WTC11 (cell line): ENCODE measurements around the gene CHRNG. TPM values are rescaled to one million over a fixed set of nuclear protein-coding genes. Genes with fewer than 3 reads are reported as not detected.

ENCODE experiments used
- ATAC-seq: fragments of 200-7000 bp; cut with Tn5 transposase; 2 replicates; pipeline ENCODE4 v1.10.0; 2021; ENCODE audit warnings: mild to moderate bottlenecking, moderate library complexity
- CTCF ChIA-PET: fragments of 300-600 bp; sonication (Branson Sonifier 250); formaldehyde crosslinking; loops from one replicate; lab custom pipeline; 2021; ENCODE audit warnings: antibody characterized with exemption; lab: Charles Lee
- POLR2A ChIA-PET: fragments of 350-600 bp; sonication (Branson Sonifier 250); formaldehyde crosslinking; loops from one replicate; lab custom pipeline; 2021; ENCODE audit warnings: antibody characterized with exemption; lab: Charles Lee
- DNase-seq: peaks from one replicate; pipeline ENCODE4 v3.0.0; 2021; ENCODE audit warnings: low spot score
- H3K27ac Mint-ChIP-seq: 2 replicates; pipeline ENCODE4 v1.8.0; 2021; ENCODE audit warnings: mixed read lengths
- H3K27me3 Mint-ChIP-seq: 2 replicates; pipeline ENCODE4 v1.8.0; 2021; ENCODE audit warnings: low read depth, mild to moderate bottlenecking, moderate library complexity, mixed read lengths
- H3K36me3 Mint-ChIP-seq: 2 replicates; pipeline ENCODE4 v1.8.0; 2021; ENCODE audit warnings: mixed read lengths
- H3K4me1 Mint-ChIP-seq: 2 replicates; pipeline ENCODE4 v1.8.0; 2022; ENCODE audit warnings: mixed read lengths
- H3K4me3 Mint-ChIP-seq: 2 replicates; pipeline ENCODE4 v1.8.0; 2021; ENCODE audit warnings: mild to moderate bottlenecking, moderate library complexity, mixed read lengths
- H3K9me3 Mint-ChIP-seq: 2 replicates; pipeline ENCODE4 v1.8.0; 2021; ENCODE audit warnings: mixed read lengths
- ATF1 ChIP-seq: sonication (generic); formaldehyde crosslinking; IDR thresholded peaks from 2 replicates; pipeline ENCODE4 v1.8.1; 2023; ENCODE audit warnings: mild to moderate bottlenecking, moderate library complexity, missing genetic modification reagents
- ELF4 ChIP-seq: sonication (generic); formaldehyde crosslinking; IDR thresholded peaks from 2 replicates; pipeline ENCODE4 v1.8.1; 2022; ENCODE audit warnings: low read depth, mild to moderate bottlenecking, moderate library complexity, missing genetic modification reagents
- GTF2I ChIP-seq: fragments of 250-450 bp; sonication (Bioruptor Pico); conservative IDR thresholded peaks from 2 replicates; pipeline ENCODE4 v1.4.0; 2021; ENCODE audit warnings: mild to moderate bottlenecking
- JAZF1 ChIP-seq: fragments of 250-450 bp; sonication (Bioruptor Pico); IDR thresholded peaks from 2 replicates; pipeline ENCODE4 v1.9.0; 2021; ENCODE audit warnings: moderate library complexity, mild to moderate bottlenecking, inconsistent platforms
- JUN ChIP-seq: sonication (generic); formaldehyde crosslinking; IDR thresholded peaks from 2 replicates; pipeline ENCODE4 v1.8.0; 2023; ENCODE audit warnings: mild to moderate bottlenecking, missing genetic modification reagents
- NR1H2 ChIP-seq: sonication (generic); formaldehyde crosslinking; IDR thresholded peaks from 2 replicates; pipeline ENCODE4 v1.9.0; 2021; ENCODE audit warnings: mild to moderate bottlenecking, moderate library complexity, missing genetic modification reagents
- NR3C1 ChIP-seq: sonication (generic); formaldehyde crosslinking; conservative IDR thresholded peaks from 2 replicates; pipeline ENCODE4 v1.8.1; 2023; ENCODE audit warnings: low read depth, mild to moderate bottlenecking, missing genetic modification reagents
- OVOL2 ChIP-seq: fragments of 250-450 bp; sonication (Bioruptor Pico); IDR thresholded peaks from 2 replicates; pipeline ENCODE4 v1.9.0; 2021; ENCODE audit warnings: mild to moderate bottlenecking, borderline replicate concordance
- SMAD4 ChIP-seq: sonication (generic); formaldehyde crosslinking; IDR thresholded peaks from 2 replicates; pipeline ENCODE4 v1.8.0; 2022; ENCODE audit warnings: mild to moderate bottlenecking, missing genetic modification reagents
- USF2 ChIP-seq: sonication (generic); formaldehyde crosslinking; IDR thresholded peaks from 2 replicates; pipeline ENCODE4 v1.8.1; 2023; ENCODE audit warnings: mild to moderate bottlenecking, missing genetic modification reagents, moderate library complexity
- ZNF263 ChIP-seq: sonication (generic); formaldehyde crosslinking; IDR thresholded peaks from 2 replicates; pipeline ENCODE4 v1.8.1; 2022; ENCODE audit warnings: low read depth, mild to moderate bottlenecking, moderate library complexity, missing genetic modification reagents
- ZNF423 ChIP-seq: fragments of 250-450 bp; sonication (Bioruptor Pico); IDR thresholded peaks from 2 replicates; pipeline ENCODE4 v2.1.2; 2022; ENCODE audit warnings: mild to moderate bottlenecking, moderate library complexity
- total RNA-seq: library from RNA; stranded (reverse); gene quantifications from 3 replicates; pipeline ENCODE4 v1.2.3, GENCODE V29; 2021
- TF ChIP-seq, protein P1 (sequence below): sonication (generic); formaldehyde crosslinking; conservative IDR thresholded peaks from 2 replicates; pipeline ENCODE4 v1.8.1; 2022; ENCODE audit warnings: mild to moderate bottlenecking, missing genetic modification reagents
- TF ChIP-seq, protein P2 (sequence below): sonication (generic); formaldehyde crosslinking; IDR thresholded peaks from 2 replicates; pipeline ENCODE4 v1.8.1; 2023; ENCODE audit warnings: mild to moderate bottlenecking, missing genetic modification reagents
- TF ChIP-seq, protein P3 (sequence below): fragments of 250-450 bp; sonication (Bioruptor Pico); conservative IDR thresholded peaks from 2 replicates; pipeline ENCODE4 v1.9.0; 2021; ENCODE audit warnings: mild to moderate bottlenecking

The CHRNG gene
- total RNA-seq, 1 experiment from 2014 or later = 0.20 TPM

DNA sequence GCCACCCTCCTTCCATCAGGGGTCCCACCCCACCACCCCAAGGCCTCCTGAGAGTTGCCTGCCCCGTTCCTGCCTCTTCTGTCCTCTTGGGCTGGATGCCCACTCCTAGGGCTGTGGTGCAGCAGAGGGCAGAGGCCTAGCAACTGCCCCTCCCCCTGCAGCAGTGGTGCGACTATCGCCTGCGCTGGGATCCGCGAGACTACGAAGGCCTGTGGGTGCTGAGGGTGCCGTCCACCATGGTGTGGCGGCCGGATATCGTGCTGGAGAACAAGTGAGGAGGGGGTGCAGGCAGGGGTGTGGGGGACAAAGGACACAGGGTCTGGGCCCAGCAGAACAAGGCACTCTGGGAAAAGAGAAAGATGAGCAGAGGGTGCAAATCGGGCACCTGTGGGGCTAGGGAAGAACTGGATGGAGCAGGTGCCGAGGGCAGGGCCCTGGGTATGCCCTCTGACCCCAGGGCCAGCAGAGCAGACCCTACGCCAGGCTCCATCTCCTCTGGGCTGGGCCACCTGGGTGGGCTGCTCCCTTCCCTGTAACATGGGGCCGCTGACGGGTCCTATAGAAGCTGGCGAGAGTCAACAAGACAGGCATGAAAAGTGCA, 1.0 kb downstream of the CHRNG start (continued):
- no peak for TF ChIP-seq JUN
- no peak for TF ChIP-seq SMAD4 (CRISPR knock-in tag)
- no peak for TF ChIP-seq OVOL2 (CRISPR knock-in tag)
- TF ChIP-seq ELF4 (CRISPR knock-in tag) = no peak
- no peak for TF ChIP-seq NR1H2 (CRISPR knock-in tag)
- TF ChIP-seq, all 79 proteins: peak for 0

DNA sequence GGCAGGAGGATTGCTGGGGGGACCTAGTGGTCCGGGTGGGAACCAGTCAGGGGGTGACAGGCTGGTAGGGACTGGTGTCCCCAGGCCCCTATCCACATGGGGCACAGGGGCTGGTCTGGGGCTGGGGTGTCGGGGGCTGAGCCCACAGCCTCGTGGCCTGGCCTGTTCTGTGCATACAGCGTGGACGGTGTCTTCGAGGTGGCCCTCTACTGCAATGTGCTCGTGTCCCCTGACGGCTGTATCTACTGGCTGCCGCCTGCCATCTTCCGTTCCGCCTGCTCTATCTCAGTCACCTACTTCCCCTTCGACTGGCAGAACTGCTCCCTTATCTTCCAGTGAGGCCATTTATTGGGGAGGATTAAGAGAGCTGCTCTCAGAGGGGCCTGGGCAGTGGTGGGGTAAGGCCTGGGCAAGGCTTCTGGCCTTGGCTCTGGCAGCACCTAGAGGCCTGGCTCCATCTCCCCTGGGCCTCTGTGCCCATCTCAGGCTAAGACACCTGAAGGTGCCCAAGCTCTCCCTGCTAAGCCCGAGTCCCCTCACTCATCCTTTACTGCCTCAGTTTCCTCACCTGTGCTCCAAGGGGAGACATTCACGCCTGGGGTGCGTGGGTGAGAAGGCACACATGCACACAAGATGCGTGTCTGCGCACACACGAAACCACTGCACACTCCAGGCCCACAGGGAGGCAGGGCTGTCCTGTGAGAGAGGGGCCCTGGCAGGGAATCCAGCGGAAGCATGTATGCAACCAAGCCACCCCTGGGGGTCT, 1.9 kb downstream of the CHRNG start:
- peaks cover 4% of the 10 kb centered on the region; the same call in 1 of the 2 replicates for H3K36me3 Mint-ChIP-seq
- POLR2A ChIA-PET = interaction anchor here (0.8 kb wide), 1 partner anchor 493 kb away, joined by 4 read pairs; no protein-coding TSS in a partner anchor
- H3K4me3 Mint-ChIP-seq = no peak overlapping the region
- CTCF ChIA-PET = no interaction called here
- peaks cover 21% of the 10 kb centered on the region for H3K4me1 Mint-ChIP-seq
- H3K9me3 Mint-ChIP-seq = peaks cover 6% of the 10 kb centered on the region
- peaks cover 15% of the 10 kb centered on the region for H3K27me3 Mint-ChIP-seq
- H3K27ac Mint-ChIP-seq = no peak overlapping the region
- DNase-seq (no peak), ATAC-seq (no peak)
- TF ChIP-seq OVOL2 (CRISPR knock-in tag) (no peak), USF2 (no peak), NR3C1 (no peak)

DNA sequence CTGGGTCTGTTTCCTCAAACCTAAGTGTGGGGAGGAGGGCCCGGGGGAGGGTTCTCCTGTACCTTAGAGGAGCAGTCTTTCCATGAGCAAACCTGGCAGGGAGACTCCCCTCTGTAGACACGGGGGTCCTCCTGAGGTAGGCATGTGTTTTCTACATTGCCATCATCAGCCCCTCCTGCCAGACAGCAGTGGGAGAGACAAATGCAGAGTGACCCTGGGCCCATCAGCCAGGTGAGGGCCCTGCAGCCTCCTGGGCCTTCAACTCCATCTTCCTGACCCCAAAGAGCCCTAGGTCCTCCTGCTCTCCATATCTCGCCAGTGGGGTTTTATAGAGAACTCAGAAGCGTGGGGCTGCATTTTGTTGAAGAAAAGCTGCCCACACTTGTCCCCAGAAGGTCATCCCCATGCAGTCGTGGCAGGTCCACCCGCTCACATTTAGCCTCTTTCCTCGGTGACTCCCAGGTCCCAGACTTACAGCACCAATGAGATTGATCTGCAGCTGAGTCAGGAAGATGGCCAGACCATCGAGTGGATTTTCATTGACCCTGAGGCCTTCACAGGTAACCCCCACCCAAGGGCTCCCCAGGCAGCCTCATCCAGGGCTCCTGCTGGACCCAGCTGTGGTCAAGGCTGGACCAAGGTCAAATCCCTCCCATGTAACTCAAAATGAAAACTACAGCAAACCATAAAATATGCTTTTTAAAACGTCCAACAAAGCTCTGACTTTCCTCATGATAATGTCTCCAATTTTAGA, 2.6 kb downstream of the CHRNG start:
- Mint-ChIP-seq H3K4me3 (no peak overlapping the region), H3K4me1 (peaks cover 18% of the 10 kb centered on the region), H3K9me3 (no peaks in the 10 kb centered on the region), H3K27ac (no peak overlapping the region), H3K36me3 (peaks cover 4% of the 10 kb centered on the region), H3K27me3 (peaks cover 11% of the 10 kb centered on the region; the same call in 1 of the 2 replicates)
- ChIA-PET CTCF (no interaction called here), POLR2A (no interaction called here)
- ATAC-seq (no peak), DNase-seq (no peak)
- TF ChIP-seq GTF2I = no peak
- TF ChIP-seq, protein P1, sequence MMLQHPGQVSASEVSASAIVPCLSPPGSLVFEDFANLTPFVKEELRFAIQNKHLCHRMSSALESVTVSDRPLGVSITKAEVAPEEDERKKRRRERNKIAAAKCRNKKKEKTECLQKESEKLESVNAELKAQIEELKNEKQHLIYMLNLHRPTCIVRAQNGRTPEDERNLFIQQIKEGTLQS (CRISPR knock-in tag) = no peak
- no peak for TF ChIP-seq ATF1 (CRISPR knock-in tag)
- no peak for TF ChIP-seq JAZF1 (CRISPR knock-in tag)
- TF ChIP-seq NR1H2 (CRISPR knock-in tag) = no peak

GRCh38 chr2:232542715-232543467, 3.4 kb downstream of the CHRNG start:
- H3K27ac Mint-ChIP-seq = no peak overlapping the region

GRCh38 chr2:232543491-232543890, 4.0 kb downstream of the CHRNG start:
- TF ChIP-seq, protein P2, sequence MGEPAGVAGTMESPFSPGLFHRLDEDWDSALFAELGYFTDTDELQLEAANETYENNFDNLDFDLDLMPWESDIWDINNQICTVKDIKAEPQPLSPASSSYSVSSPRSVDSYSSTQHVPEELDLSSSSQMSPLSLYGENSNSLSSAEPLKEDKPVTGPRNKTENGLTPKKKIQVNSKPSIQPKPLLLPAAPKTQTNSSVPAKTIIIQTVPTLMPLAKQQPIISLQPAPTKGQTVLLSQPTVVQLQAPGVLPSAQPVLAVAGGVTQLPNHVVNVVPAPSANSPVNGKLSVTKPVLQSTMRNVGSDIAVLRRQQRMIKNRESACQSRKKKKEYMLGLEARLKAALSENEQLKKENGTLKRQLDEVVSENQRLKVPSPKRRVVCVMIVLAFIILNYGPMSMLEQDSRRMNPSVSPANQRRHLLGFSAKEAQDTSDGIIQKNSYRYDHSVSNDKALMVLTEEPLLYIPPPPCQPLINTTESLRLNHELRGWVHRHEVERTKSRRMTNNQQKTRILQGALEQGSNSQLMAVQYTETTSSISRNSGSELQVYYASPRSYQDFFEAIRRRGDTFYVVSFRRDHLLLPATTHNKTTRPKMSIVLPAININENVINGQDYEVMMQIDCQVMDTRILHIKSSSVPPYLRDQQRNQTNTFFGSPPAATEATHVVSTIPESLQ = no peak
- TF ChIP-seq, protein P3, sequence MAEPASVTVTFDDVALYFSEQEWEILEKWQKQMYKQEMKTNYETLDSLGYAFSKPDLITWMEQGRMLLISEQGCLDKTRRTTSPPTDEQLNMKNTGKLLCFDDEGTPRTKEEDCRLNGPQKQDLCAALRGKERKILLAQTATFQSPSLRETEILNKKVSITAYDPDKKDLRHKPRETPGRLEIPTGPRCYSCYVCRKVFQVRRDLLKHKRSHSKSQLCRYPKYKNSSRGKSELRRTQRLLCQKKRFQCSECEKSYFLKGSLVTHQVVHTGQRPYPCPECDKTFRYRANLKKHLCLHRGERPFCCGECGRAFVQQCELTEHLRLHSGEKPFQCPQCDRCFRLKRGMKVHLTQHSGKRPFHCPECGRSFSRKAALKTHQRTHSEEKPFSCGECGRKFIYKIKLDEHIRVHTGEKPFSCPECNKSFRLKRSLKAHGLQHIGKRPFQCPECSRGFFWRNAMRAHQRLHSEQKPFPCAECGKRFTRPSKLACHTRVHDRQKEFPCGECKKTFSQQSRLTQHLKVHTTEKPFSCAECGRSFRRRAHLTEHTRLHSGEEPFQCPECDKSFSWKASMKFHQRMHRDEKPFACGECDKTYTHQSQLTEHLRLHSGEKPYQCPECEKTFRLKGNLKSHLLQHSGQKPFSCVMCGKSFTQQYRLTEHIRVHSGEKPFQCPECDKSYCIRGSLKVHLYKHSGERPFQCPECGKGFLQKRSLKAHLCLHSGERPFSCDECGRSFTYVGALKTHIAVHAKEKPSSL (CRISPR knock-in tag) = no peak
- H3K4me1 Mint-ChIP-seq = peaks cover 12% of the 10 kb centered on the region
- CTCF ChIA-PET = interaction anchor here (0.9 kb wide), 1 partner anchor 12 kb away, joined by 3 read pairs; no protein-coding TSS in a partner anchor
- peaks cover 2% of the 10 kb centered on the region for H3K9me3 Mint-ChIP-seq
- no peak for DNase-seq
- H3K36me3 Mint-ChIP-seq = peaks cover 17% of the 10 kb centered on the region
- no peak overlapping the region for H3K4me3 Mint-ChIP-seq
- ATAC-seq = no peak
- H3K27ac Mint-ChIP-seq = no peak overlapping the region
- POLR2A ChIA-PET = no interaction called here
- peaks cover 2% of the 10 kb centered on the region for H3K27me3 Mint-ChIP-seq

More at GRCh38 chr2:232542715-232543467, 3.4 kb downstream of the CHRNG start:
- DNase-seq (no peak), ATAC-seq (no peak)
- no peak overlapping the region for H3K4me3 Mint-ChIP-seq
- CTCF ChIA-PET = no interaction called here
- H3K4me1 Mint-ChIP-seq = peaks cover 18% of the 10 kb centered on the region
- POLR2A ChIA-PET = no interaction called here
- no peaks in the 10 kb centered on the region for H3K9me3 Mint-ChIP-seq
- H3K27me3 Mint-ChIP-seq = peaks cover 4% of the 10 kb centered on the region; the same call in 1 of the 2 replicates
- H3K36me3 Mint-ChIP-seq = peaks cover 11% of the 10 kb centered on the region
- TF ChIP-seq ZNF423 (CRISPR knock-in tag) = no peak
- TF ChIP-seq ZNF263 (CRISPR knock-in tag) = no peak
